SU-DHL-6 (cell line): ENCODE measurements around the gene CD8B.

Experiments used
- H2AFZ ChIP-seq: fragments of 200-600 bp; sonication (generic); 2 replicates; pipeline ENCODE4 v1.6.1; 2014; ENCODE audit warnings: low read depth, mild to moderate bottlenecking, moderate library complexity, mixed read lengths, antibody characterized with exemption, low read length; ENCODE audit not compliant: severe bottlenecking
- H3F3A ChIP-seq: fragments of 200-600 bp; shearing (Covaris generic); 2 replicates; pipeline ENCODE4 v1.6.0; 2016; ENCODE audit warnings: antibody characterized with exemption, mild to moderate bottlenecking; ENCODE audit not compliant: insufficient read depth
- H3K27ac ChIP-seq: fragments of 200-600 bp; sonication (generic); 2 replicates; pipeline ENCODE4 v1.5.1; 2016; ENCODE audit warnings: low read depth, mild to moderate bottlenecking, low read length, moderate library complexity, mixed read lengths
- H3K27me3 ChIP-seq: fragments of 200-600 bp; sonication (generic), shearing (Covaris generic); 2 replicates; pipeline ENCODE4 v1.6.0; 2014; ENCODE audit warnings: mild to moderate bottlenecking, low read length
- H3K36me3 ChIP-seq: fragments of 200-600 bp; sonication (generic); 2 replicates; pipeline ENCODE4 v1.6.1; 2014; ENCODE audit warnings: mild to moderate bottlenecking, low read length, mixed read lengths
- H3K4me2 ChIP-seq: fragments of 300-600, 200-600 bp; shearing (Covaris generic), sonication (generic); 2 replicates; pipeline ENCODE4 v1.6.0; 2014; ENCODE audit warnings: low read length, low read depth, mild to moderate bottlenecking; ENCODE audit not compliant: poor library complexity, severe bottlenecking
- H3K4me3 ChIP-seq: fragments of 200-600 bp; sonication (generic); 2 replicates; pipeline ENCODE4 v1.5.1; 2014; ENCODE audit warnings: antibody characterized with exemption, low read length, mild to moderate bottlenecking, mixed read lengths; ENCODE audit not compliant: insufficient read depth, poor library complexity, severe bottlenecking
- H3K79me2 ChIP-seq: fragments of 200-600 bp; sonication (generic); 2 replicates; pipeline ENCODE4 v1.6.1; 2014; ENCODE audit warnings: mild to moderate bottlenecking, low read length, moderate library complexity; ENCODE audit not compliant: insufficient read depth
- H3K9ac ChIP-seq: fragments of 200-600 bp; sonication (generic); 2 replicates; pipeline ENCODE4 v1.7.0; 2014; ENCODE audit warnings: mild to moderate bottlenecking, low read length
- H3K9me2 ChIP-seq: fragments of 200-600 bp; sonication (generic); replicated peaks from 2 replicates; pipeline ENCODE4 v1.6.1; 2014; ENCODE audit warnings: low read length; ENCODE audit not compliant: insufficient read depth
- H3K9me3 ChIP-seq: fragments of 200-600 bp; sonication (generic); 2 replicates; pipeline ENCODE4 v1.6.1; 2014; ENCODE audit warnings: low read length, mixed read lengths; ENCODE audit not compliant: insufficient read depth
- H4K20me1 ChIP-seq: fragments of 200-600 bp; sonication (generic); 2 replicates; pipeline ENCODE4 v1.6.1; 2014; ENCODE audit warnings: low read depth, mild to moderate bottlenecking, antibody characterized with exemption, low read length, moderate library complexity, mixed read lengths
- CTCF ChIP-seq: fragments of 200-600 bp; sonication (generic); IDR thresholded peaks from one replicate; pipeline ENCODE4 v1.5.1; 2017; ENCODE audit warnings: antibody characterized with exemption, mild to moderate bottlenecking, low read length, moderate library complexity; ENCODE audit not compliant: insufficient read depth, poor library complexity, severe bottlenecking
- EZH2phosphoT487 ChIP-seq: fragments of 200-600 bp; sonication (generic), shearing (Covaris generic); conservative IDR thresholded peaks from 2 replicates; pipeline ENCODE4 v1.6.1; 2018; ENCODE audit warnings: mild to moderate bottlenecking, antibody characterized with exemption, low read length, moderate library complexity, mixed read lengths

CD8B gene

DNA sequence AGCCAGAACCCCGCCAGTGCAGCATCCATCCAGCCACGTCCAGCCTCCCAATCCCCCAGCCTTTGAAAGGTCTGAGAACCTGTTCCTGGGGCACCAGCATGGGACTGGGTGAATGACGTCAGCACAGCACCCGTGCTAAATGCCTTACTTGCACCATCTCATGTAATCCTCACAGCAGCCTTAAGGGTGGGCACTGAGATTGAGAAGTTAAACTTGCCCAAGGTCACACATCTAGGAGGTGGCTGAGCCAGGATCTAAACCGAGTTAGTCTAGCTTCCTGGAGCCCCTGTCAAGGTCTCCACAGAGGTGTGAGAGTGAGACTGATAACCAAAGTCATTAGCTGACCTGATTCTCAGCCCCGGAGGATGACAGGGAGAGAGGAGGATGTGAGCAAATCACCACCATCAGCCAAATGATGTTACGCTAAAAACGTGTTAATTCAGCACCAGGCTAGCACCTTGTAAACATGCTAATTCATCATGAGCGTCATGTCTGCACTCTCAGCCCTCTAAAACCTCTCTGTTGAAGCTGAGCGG, 75.6 kb downstream of the CD8B start:
- Histone ChIP-seq H3K9me2 (no peaks in the 10 kb centered on the region), H3F3A (no peaks in the 10 kb centered on the region), H4K20me1 (no peaks in the 10 kb centered on the region), H3K4me2 (no peak overlapping the region), H3K27ac (no peak overlapping the region), H3K79me2 (no peaks in the 10 kb centered on the region), H3K4me3 (no peak overlapping the region), H3K9ac (no peak overlapping the region), H2AFZ (no peak overlapping the region), H3K27me3 (no peaks in the 10 kb centered on the region), H3K9me3 (no peaks in the 10 kb centered on the region), H3K36me3 (no peaks in the 10 kb centered on the region)
- TF ChIP-seq CTCF = no peak
- no peak for TF ChIP-seq EZH2phosphoT487

DNA sequence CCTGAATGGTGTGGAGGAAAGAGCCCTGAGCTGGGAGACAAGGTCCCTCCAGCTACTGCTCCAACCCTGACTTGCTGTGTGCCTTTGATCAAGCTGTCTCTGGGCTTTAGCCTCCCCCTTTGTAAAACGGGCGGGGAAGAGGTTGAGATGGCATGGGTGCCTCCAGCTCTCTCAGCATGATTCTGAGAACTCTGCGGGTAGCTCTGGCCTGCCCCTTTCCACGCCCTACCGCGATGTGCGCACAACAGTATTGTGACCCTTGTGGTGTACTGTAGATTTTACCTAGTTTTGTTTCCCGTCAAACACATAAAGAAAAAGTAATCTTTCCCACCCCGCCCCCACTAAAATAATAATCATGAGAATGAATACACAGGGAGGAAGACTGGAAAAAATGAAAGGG, 76.2 kb downstream of the CD8B start:
- no peaks in the 10 kb centered on the region for H3K9me3 ChIP-seq
- H3K79me2 ChIP-seq = no peaks in the 10 kb centered on the region
- H3K9ac ChIP-seq = no peak overlapping the region
- H3K27ac ChIP-seq = no peak overlapping the region
- H3K9me2 ChIP-seq = no peaks in the 10 kb centered on the region
- H4K20me1 ChIP-seq = no peaks in the 10 kb centered on the region
- no peaks in the 10 kb centered on the region for H3F3A ChIP-seq
- no peak overlapping the region for H3K4me2 ChIP-seq
- no peak overlapping the region for H3K4me3 ChIP-seq
- H3K36me3 ChIP-seq = no peaks in the 10 kb centered on the region
- no peak overlapping the region for H2AFZ ChIP-seq
- no peak for TF ChIP-seq CTCF
- no peak for TF ChIP-seq EZH2phosphoT487
- H3K27me3 ChIP-seq = no peaks in the 10 kb centered on the region

GRCh38 chr2:86783615-86784339, 77.9 kb downstream of the CD8B start:
- no peaks in the 10 kb centered on the region for H3K27me3 ChIP-seq
- no peaks in the 10 kb centered on the region for H4K20me1 ChIP-seq
- H3K79me2 ChIP-seq = no peaks in the 10 kb centered on the region
- H3K4me2 ChIP-seq = no peak overlapping the region
- H3K9me3 ChIP-seq = no peaks in the 10 kb centered on the region
- H3K27ac ChIP-seq = no peak overlapping the region
- no peaks in the 10 kb centered on the region for H3K36me3 ChIP-seq
- TF ChIP-seq EZH2phosphoT487 (no peak), CTCF (no peak)
- H2AFZ ChIP-seq = no peak overlapping the region
- H3K4me3 ChIP-seq = no peak overlapping the region
- H3F3A ChIP-seq = no peaks in the 10 kb centered on the region
- no peaks in the 10 kb centered on the region for H3K9me2 ChIP-seq
- H3K9ac ChIP-seq = no peak overlapping the region
